ENCODE results near the gene ZEB2.

The ZEB2 gene

DNA sequence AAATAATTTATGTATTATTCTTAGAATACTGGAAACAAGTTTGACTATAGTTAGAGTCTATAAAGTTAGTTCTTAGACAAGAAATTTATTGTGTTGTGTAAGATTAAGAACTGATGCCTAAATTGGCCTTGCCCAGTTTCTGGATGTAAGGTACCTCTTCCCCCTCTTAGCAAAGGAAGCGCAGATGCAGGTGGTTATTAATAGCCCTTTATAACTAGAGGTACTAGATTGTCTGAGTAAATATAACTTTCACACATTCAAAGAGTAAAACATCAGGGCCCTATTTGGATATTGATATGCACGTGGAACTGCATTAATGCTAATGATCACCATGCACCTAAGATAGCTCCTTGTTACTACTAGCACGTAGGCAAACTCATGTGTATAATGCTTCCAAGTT lies 100.7 kb downstream of the ZEB2 start:
- H3K36me3 ChIP-seq, result no peaks in the 10 kb centered on the region
- no peaks in the 10 kb centered on the region for H3K9me3 ChIP-seq
- no peak overlapping the region for H3K27ac ChIP-seq
- H3K4me3 ChIP-seq (ENCODE audit: low read depth in 1 of 2, low read length in 1 of 2), result no peak overlapping the region
- H3K4me1 ChIP-seq (ENCODE audit: control insufficient read depth in 1 of 2, insufficient read depth in 1 of 2, low read depth in 1 of 2, low read length in 1 of 2), result peaks cover 12 to 16% of the 10 kb centered on the region in 2 experiments
- TF ChIP-seq, protein P1, sequence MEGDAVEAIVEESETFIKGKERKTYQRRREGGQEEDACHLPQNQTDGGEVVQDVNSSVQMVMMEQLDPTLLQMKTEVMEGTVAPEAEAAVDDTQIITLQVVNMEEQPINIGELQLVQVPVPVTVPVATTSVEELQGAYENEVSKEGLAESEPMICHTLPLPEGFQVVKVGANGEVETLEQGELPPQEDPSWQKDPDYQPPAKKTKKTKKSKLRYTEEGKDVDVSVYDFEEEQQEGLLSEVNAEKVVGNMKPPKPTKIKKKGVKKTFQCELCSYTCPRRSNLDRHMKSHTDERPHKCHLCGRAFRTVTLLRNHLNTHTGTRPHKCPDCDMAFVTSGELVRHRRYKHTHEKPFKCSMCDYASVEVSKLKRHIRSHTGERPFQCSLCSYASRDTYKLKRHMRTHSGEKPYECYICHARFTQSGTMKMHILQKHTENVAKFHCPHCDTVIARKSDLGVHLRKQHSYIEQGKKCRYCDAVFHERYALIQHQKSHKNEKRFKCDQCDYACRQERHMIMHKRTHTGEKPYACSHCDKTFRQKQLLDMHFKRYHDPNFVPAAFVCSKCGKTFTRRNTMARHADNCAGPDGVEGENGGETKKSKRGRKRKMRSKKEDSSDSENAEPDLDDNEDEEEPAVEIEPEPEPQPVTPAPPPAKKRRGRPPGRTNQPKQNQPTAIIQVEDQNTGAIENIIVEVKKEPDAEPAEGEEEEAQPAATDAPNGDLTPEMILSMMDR (IDR thresholded peaks at IDR 0.05), result no peak
- H3K27me3 ChIP-seq, result no peaks in the 10 kb centered on the region

- no peaks in the 10 kb centered on the region for H3K36me3 ChIP-seq
- peak overlapping the region; percentile 78 for H3K27ac ChIP-seq
- H3K4me1 ChIP-seq (ENCODE audit: control insufficient read depth in 1 of 2, insufficient read depth in 1 of 2, low read depth in 1 of 2, low read length in 1 of 2), result peaks cover 32 to 34% of the 10 kb centered on the region in 2 experiments
- no peak overlapping the region for H3K4me3 ChIP-seq (ENCODE audit: low read depth in 1 of 2, low read length in 1 of 2)
- TF ChIP-seq, protein P1 (IDR thresholded peaks at IDR 0.05), result no peak
- H3K9me3 ChIP-seq, result no peaks in the 10 kb centered on the region
- H3K27me3 ChIP-seq, result no peaks in the 10 kb centered on the region
These were observed 104.5 kb downstream of the ZEB2 start for GRCh38 chr2:144415386-144415785.

- Histone ChIP-seq H3K27ac (peak overlapping the region; percentile 78), H3K4me1 (ENCODE audit: control insufficient read depth in 1 of 2, insufficient read depth in 1 of 2, low read depth in 1 of 2, low read length in 1 of 2) (peaks cover 32 to 34% of the 10 kb centered on the region in 2 experiments), H3K4me3 (ENCODE audit: low read depth in 1 of 2, low read length in 1 of 2) (peak overlapping the region in 1 of 2 experiments; percentile 12), H3K36me3 (no peaks in the 10 kb centered on the region), H3K27me3 (no peaks in the 10 kb centered on the region), H3K9me3 (no peaks in the 10 kb centered on the region)
- TF ChIP-seq, protein P1 (IDR thresholded peaks at IDR 0.05), result no peak
These were observed 105.5 kb downstream of the ZEB2 start for GRCh38 chr2:144414324-144414845.

DNA sequence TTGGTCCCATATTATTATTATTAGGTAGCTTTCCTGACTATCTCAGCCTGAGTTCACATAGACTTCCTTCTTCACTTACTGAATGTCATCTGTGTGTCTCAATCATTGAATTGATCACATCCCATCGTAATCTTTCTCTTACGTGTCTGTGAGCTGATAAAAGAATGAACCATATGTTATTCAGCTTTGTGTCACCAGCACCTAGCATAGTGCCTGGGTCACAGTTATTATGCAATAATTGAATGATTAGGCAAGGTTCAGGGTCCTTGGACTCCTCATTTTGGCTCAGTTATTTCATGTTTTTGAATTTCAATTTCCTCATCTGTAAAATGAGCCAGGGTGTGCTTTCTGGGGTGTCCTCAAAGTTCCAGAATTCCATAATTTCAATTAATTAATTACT lies 107.2 kb downstream of the ZEB2 start:
- Histone ChIP-seq H3K4me3 (ENCODE audit: low read depth in 1 of 2, low read length in 1 of 2) (no peak overlapping the region), H3K36me3 (no peaks in the 10 kb centered on the region), H3K4me1 (ENCODE audit: control insufficient read depth in 1 of 2, insufficient read depth in 1 of 2, low read depth in 1 of 2, low read length in 1 of 2) (peaks cover 34 to 39% of the 10 kb centered on the region in 2 experiments), H3K27me3 (no peaks in the 10 kb centered on the region), H3K27ac (peak overlapping the region; percentile 78), H3K9me3 (no peaks in the 10 kb centered on the region)
- TF ChIP-seq, protein P1 (IDR thresholded peaks at IDR 0.05), result no peak

GRCh38 chr2:144411473-144411872 lies 108.4 kb downstream of the ZEB2 start:
- H3K9me3 ChIP-seq, result no peaks in the 10 kb centered on the region
- no peaks in the 10 kb centered on the region for H3K27me3 ChIP-seq
- H3K4me3 ChIP-seq (ENCODE audit: low read depth in 1 of 2, low read length in 1 of 2), result no peak overlapping the region
- peaks cover 37 to 39% of the 10 kb centered on the region in 2 experiments for H3K4me1 ChIP-seq (ENCODE audit: control insufficient read depth in 1 of 2, insufficient read depth in 1 of 2, low read depth in 1 of 2, low read length in 1 of 2)
- TF ChIP-seq, protein P1 (IDR thresholded peaks at IDR 0.05), result no peak
- H3K36me3 ChIP-seq, result no peaks in the 10 kb centered on the region
- no peak overlapping the region for H3K27ac ChIP-seq
